Left renal cortex interstitium (tissue), 4 donors: ENCODE results near the gene GDI1. TPM values are rescaled to one million over a fixed set of nuclear protein-coding genes. Genes with fewer than 3 reads are reported as not detected.

Experiments
- DNase-seq, 4 donors: peaks; one replicate each; pipeline ENCODE4 v3.0.0-alpha.2; 2013; ENCODE audit warnings: low read depth in 4 of 4, low spot score in 2 of 4, missing footprints in 1 of 4
- polyA plus RNA-seq, 4 donors: library from polyadenylated mRNA; unstranded; fragments of 120-200 nt; gene quantifications; one replicate each; pipeline ENCODE4 v1.2.1, GENCODE V29; 2013; ENCODE audit not compliant: insufficient read length in 4 of 4

The GDI1 gene
- polyA plus RNA-seq, 4 donors: 104 to 156 (median 137) TPM

DNA sequence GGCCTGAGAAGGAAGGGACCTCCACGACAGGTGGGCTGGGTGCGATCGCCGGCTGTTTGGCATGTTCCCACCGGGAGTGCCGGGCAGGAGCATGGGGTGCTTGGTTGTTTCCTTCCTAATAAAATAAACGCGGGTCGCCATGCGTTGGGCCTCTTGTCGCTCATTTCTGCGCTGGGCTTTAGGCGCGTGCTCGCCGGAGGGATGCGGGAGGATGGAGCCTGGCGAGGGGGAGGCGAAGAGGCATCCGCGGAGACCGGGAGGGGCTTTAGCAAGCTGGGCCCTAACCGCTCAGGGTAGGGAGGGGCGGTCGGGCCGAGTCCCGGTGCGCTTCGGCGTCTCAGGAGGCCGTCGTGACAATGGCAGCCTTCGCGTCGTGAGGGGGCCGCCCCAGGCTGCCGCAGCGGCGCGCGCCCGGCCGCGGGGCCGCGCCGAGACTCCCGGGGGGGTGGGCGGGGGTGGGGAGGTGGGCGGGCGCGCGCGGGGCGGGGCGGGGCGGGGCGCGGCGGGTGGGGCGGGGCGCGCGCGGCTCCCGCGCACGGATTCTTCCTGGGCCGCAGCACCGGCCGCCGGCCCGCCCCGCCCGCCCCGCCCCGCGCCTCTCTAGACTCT is 476 bp upstream of the GDI1 start:
- no peak for DNase-seq

DNA sequence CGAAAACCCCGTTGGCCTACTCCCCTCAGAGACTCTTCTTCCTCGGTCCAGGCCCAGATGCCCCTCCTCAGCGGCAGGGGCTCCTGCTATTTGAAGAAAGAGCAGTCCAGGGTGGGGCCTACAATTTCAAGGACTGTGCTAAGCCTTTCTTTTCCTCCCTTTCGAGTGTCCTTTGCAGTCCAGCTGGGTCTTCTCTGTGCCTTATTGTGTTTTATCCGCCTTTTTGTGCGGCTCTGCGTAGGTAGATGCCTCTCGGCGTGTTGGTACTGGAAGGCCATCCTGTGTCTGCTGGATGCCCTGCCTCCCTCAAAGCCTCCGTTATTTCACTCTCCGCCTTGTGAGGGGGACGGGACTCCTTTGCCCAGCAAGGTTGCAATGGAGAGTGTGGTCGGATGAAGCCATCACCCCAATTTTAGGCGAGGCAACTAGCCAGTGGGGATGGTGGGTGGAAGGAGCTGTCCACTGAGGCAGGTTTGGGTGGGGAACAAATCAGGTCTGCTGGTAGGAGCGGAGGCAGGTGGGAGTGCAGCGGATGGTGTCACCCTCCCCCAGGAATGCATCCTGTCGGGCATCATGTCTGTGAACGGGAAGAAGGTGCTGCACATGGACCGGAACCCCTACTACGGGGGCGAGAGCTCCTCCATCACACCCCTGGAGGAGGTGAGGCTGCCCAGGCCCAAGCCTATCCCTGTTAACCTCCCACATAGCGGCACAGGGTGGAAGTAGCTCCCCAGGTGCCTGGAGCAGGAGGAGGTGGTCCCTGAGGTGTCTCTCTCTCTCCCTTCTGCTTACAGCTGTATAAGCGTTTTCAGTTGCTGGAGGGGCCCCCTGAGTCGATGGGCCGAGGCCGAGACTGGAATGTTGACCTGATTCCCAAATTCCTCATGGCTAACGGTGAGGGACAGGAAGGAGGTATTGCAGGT is 1.3 kb downstream of the GDI1 start:
- no peak for DNase-seq

DNA sequence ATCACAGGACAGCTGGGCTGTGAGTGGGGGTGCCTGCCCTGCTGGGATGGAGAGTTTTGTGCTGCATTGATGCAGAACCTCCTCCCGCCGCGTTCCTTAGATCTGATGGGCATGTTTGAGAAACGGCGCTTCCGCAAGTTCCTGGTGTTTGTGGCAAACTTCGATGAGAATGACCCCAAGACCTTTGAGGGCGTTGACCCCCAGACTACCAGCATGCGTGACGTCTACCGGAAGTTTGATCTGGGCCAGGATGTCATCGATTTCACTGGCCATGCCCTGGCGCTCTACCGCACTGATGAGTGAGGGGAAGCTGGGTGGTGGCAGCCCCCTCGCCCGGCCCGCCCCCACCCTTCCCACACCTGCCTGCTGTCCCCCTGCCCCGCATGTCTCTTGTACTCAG is 2.9 kb downstream of the GDI1 start:
- no peak for DNase-seq

DNA sequence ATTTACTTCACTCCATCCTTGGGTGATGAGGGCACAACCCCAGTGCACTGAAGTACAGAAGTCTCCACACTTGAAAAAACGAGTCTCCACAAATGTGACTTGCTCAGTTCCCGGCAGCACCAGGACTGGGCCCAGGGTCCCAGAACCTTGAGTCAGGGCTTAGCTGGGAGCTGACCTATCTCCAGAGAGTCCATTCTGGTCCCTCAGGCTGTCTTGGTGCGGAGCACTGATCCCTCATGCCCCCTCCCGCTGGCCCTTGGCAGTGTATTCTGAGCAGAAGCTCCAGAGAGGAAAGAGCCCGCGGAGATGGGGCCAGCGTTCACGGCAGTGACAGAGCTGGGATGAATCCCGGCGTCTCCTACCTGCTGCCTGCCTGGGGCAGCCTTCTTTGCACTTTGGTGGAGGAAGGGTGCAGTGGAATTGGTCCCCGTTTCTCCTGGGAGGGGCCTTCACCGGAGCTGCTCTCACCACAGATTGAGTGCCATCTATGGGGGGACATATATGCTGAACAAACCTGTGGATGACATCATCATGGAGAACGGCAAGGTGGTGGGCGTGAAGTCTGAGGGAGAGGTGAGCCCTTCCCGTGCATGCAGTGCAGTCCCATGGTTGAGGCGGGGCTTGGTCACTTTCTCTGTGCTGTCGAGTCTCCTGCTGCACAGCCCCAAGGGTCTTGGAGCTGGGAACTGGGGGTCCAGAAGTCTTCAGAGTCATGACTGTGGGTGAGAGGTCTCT is 3.8 kb downstream of the GDI1 start:
- DNase-seq: no peak

DNA sequence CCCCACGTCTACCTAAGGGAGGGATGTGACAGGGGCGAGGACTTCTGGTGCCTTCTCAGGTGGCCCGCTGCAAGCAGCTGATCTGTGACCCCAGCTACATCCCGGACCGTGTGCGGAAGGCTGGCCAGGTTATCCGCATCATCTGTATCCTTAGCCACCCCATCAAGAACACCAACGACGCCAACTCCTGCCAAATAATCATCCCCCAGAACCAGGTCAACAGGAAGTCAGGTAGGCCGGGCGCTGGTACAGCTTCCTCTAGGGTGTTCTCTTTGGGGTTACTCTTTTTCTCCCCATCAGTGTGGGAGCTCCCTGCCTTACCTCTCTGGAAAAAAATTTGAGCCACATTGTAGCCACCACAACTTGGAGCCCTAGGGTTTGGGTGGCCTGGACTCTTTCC is 4.6 kb downstream of the GDI1 start:
- no peak for DNase-seq

DNA sequence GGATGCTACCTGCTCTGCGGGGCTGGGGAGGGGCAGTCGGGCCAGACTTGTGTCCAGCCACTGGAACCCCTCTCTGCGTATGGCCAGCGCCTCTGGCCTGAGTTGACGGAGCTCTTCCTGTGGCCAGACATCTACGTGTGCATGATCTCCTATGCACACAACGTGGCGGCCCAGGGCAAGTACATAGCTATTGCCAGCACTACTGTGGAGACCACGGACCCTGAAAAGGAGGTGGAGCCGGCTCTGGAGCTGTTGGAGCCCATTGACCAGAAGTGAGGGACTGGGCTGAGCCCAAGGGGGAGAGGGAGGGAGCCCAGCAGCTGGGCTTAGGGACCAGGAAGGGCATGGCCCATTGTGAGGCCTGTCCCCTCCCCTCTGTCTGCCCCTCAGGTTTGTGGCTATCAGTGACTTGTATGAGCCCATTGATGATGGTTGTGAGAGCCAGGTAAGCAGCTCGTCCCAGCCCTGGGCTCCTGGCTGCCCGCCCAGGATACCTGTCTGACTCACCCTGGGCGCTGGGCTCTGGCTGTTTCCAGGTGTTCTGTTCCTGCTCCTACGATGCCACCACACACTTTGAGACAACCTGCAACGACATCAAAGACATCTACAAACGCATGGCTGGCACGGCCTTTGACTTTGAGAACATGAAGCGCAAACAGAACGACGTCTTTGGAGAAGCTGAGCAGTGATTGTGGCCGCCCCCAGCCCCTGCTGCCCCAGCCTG is 5.2 kb downstream of the GDI1 start:
- DNase-seq: no peak

DNA sequence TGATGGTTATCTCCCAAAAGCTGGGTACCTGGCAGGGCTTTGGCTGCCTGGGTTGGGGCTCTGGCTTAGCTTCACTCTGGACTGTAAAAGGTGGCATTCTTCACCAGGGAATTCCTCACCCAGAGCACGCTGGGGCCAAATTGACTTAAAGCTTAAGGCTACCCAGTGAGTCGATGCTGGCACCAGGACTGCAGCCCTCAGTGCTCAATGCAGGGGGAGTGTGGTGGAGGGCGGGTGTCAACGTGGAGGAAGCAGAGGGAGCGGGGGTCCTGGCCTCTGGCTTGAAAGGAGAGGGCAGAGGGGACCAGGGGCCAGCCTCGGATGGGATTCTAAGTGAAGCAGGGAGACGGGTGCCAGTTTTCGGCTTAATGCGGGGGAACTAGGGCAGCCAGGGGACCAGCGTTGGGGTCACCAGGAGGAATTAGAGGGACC is 6.5 kb downstream of the GDI1 start:
- DNase-seq: no peak

DNA sequence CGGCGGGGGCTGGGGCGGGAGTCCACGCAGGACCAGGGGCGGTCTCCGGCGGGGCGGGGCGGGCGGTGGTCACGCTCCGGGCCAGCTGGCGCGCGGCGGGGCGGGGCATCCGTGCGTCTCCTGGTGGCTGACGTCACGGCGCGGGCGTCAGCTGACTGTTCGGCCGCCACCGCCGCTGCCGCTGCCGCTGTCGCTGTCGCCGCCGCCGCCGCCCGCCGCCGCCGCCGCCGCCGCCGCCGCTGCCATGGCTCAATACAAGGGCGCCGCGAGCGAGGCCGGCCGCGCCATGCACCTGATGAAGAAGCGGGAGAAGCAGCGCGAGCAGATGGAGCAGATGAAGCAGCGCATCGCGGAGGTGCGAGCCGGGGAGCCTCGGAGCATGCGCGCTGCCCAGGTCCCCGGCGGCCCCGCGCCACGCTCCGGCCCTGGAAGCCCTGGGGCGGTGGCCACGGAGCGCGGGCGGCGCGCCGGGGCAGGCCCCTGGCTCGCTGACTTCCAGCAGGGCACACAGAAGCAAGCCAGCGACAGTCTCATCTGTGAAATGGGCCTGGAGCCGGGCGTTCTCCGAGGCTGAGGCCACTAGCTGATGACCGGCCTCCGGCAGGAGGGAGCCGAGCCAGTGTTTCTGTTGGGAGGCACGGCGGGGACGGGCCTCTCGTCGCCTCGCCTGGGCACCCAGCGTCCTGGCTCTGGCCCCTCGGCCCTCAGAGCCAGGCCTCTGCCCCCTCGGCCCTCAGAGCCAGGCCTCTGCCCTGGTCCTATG is 7.2 kb downstream of the GDI1 start, which contains the start of gene FAM50A:
FAM50A (plus strand) TSS at position 150 of the 763 bp plus-strand sequence; CDS start at position 245, 95 bp downstream.
- DNase-seq: no peak

DNA sequence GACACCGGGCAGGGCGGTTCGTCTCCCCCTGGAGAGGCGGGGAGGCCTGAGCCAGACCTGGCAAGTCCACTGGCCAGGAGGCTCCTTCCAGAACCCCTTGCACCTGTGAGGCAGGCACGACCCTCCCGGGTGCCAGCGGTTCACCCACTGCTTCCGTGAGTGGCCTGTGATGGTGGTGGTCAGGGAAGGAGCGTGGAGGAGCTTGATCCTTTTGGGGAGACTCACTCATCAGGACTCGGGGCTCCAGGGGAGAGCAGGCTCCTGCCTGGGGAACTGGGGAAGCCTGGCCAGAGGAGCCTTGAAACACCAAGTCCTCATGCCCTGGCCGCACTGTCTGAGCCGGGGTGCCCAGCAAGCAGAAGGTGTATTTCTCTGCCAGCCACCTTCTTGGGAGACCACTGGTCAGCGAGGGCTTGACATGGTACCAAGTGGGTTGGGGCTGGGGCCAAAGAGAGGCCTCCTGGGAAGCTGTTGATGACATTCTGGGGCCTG is 7.8 kb downstream of the GDI1 start:
- DNase-seq: no peak

DNA sequence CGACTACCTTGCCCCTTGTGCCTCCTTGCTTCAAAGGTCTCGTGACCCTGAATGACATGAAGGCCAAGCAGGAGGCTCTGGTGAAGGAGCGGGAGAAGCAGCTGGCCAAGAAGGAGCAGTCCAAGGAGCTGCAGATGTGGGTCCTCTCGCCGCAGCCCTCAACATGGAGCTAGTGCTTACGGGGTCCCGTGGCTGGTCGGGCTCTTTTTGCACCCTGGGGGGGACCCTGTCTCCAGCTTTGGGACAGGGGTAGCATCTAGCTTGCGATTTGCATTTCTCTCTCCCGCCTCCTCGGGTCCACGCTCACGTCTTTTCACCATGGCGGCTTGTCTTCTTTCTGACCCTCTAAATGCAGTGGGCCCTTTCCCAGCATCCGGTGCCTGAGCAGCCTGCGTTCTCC is 8.8 kb downstream of the GDI1 start:
- DNase-seq: no peak

DNA sequence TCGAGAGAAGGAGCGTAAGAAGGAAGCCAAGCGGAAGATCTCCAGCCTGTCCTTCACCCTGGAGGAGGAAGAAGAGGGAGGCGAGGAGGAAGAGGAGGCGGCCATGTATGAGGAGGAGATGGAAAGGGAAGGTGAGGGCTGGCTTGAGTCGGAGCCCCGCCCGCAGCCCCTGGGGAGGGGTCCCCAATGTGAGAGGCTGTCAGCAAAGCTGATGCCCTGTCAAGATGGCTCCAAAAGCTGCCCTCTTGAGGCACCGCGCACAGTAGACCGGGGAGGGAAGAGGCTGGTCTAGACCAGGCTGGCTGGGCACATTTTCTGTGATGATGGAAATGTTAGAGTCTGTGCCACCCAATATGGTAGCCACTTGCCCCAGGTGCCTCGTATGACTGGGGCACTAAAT is 9.5 kb downstream of the GDI1 start:
- no peak for DNase-seq

DNA sequence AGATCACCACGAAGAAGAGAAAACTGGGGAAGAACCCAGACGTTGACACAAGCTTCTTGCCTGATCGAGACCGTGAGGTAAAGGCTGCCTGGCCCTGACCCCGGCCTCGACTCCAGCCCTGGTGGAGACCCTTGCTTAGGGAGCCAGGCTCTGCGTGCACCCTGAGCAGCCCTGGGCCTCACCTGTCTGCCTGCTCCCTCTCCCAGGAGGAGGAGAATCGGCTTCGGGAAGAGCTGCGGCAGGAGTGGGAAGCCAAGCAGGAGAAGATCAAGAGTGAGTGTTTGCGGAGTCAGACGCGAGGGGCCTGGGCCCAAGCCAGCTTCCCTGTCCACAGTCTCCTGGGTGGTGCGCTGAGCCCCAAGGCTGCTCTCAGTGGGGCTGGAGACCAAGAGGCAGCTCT is 11.5 kb downstream of the GDI1 start:
- no peak for DNase-seq

DNA sequence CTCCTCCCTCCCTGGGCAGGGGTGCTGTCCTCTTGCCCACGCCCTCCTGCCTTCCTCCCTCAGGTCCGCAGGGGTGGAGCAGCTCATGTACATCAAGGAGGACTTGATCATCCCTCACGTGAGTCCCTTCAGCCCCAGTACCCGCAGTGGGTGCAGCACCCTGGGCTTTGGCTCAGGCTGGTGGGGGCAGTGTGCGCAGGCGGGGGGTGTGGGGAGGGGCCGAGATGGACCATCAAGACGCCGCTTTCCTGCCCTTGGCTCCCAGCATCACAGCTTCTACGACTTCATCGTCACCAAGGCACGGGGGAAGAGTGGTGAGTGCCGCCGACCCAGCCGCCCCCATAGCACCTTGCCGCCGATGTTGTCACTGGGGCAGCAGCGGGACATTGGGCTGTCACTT is 12.7 kb downstream of the GDI1 start:
- no peak for DNase-seq

DNA sequence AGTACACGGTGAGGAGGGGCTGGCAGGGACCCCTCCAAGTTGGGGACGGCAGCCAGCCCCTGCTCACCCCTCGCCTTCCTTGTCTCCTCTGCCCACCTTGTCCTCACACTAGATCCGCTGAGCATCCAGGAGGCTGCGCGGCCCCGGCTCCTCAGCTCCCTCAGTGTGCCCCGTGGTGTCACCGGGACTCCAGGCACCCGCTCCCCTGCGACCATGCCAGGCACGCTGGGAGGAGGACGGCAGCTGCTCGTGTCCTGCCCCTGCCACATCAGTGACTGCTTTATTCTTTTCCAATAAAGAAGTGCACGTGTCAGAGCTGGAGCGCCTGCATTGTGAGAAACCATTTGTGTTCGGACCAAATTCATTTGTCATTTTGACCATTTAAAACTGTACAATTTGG is 13.4 kb downstream of the GDI1 start:
- DNase-seq: no peak

DNA sequence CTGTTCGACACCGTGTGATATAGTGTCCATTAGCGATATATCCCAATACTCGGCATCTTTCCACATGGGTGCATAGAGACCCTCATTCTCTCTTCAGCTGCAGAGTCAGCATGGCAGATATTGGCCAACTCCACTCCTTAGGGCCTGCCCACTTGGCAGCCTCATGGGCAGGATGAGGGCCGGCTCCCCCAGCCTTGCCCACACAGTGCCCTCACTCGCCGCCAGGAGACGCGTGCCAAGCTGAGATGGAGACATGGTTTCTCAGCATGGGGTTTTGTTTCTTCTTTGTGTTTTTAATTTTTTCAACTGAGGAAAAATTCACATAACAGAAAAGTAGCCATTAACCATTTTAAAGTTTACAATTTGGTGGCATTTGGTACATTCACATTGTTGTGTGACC is 15.9 kb downstream of the GDI1 start:
- DNase-seq: no peak

DNA sequence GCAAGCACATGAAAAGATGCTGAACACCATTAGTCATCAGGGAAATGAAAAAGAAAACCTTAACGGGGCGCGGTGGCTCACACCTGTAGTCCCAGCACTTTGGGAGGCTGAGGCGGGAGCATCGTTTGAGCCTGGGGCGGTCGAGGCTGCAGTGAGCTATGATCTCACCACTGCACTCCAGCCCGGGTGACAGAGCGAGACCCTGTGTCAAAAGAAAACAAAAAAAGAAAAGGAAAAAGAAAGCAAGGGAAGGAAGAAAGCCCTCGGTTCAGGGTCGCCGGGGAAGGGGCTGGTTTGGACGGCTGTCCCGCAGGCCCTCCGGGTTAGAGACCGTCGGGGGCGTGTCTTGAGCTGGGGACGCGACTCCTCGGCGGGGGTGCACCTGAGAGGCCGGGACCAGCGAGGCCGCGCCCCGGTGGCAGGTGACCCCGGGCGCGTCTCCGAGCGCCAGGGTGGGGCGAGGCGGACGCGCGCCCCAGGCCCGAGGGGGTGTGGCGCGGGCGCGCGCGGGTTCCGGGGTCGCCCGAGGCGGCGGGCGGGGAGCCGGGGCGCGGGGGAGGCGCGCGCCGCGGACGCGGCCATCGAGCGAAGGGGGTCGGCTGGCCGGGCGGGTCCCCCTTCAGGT is 20.6 kb downstream of the GDI1 start:
- DNase-seq: no peak

DNA sequence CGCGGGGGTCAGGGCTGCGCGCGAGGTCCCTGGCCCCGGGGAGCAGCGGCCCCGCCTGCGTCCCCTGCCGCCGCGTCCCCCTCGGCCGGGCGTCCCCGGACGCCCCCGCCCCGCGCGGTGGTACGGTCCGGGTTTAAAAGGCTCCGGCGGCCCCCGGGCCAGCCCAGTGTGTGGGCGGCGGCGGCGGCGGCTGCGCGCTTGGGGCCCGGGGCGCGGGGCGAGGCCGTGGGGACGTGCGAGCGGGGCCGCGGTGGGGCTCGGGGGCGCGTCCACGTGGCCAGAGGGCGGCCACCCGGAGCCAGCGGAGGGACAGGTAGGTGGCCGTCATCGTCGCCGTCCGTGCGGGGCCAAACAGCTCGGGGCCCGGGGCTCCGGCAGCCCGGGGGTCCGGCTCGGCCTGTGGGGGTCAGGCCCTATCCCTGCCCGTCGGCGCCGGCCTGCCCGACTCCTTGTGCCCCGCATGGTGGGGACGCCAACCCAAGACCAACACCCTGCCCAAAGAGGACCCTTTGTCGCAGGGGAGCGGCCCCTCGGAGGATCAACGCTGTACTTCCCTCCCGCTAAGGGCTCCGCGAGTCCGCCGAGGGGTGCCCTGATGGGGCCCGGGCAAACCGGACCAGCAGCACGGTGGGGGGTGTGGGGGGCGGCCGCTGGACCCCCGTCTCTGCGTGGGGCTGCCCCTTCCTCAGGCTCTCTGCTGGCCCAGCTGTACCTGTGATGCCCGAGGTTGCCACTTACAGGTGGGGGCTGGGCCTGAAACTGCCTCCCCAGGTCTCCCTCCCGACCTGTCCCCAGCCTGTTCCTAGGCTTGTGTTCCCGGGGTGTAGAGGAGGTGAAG is 21.4 kb downstream of the GDI1 start, which contains the start of gene PLXNA3:
PLXNA3 (plus strand) TSS at position 166 of the 838 bp plus-strand sequence. CDS start 1,903 bp downstream, outside the sequence.
- DNase-seq: no peak
